NB4 (cell line): Measurements from ENCODE around the gene EMC8.

Experiments
- TF ChIP-seq, protein P1 (sequence below): IDR thresholded peaks from one replicate; pipeline ENCODE4 v1.5.1; 2012; ENCODE audit warnings: low read depth, low read length
- TF ChIP-seq, protein P2 (sequence below): IDR thresholded peaks from 2 replicates; pipeline ENCODE4 v1.6.1; 2011; ENCODE audit warnings: low read depth, low read length

- TF ChIP-seq, protein P1, sequence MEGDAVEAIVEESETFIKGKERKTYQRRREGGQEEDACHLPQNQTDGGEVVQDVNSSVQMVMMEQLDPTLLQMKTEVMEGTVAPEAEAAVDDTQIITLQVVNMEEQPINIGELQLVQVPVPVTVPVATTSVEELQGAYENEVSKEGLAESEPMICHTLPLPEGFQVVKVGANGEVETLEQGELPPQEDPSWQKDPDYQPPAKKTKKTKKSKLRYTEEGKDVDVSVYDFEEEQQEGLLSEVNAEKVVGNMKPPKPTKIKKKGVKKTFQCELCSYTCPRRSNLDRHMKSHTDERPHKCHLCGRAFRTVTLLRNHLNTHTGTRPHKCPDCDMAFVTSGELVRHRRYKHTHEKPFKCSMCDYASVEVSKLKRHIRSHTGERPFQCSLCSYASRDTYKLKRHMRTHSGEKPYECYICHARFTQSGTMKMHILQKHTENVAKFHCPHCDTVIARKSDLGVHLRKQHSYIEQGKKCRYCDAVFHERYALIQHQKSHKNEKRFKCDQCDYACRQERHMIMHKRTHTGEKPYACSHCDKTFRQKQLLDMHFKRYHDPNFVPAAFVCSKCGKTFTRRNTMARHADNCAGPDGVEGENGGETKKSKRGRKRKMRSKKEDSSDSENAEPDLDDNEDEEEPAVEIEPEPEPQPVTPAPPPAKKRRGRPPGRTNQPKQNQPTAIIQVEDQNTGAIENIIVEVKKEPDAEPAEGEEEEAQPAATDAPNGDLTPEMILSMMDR: no peak
- TF ChIP-seq, protein P2, sequence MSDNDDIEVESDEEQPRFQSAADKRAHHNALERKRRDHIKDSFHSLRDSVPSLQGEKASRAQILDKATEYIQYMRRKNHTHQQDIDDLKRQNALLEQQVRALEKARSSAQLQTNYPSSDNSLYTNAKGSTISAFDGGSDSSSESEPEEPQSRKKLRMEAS: no peak
These were observed 951 bp upstream of the EMC8 start for GRCh38 chr16:85800321-85800669.
